OCI-LY3 (cell line): ENCODE results near the gene C3AR1.

Experiments
- H2AFZ ChIP-seq: fragments of 200-600, 300-600 bp; shearing (Covaris generic); 2 replicates; pipeline ENCODE4 v1.6.0; 2014; ENCODE audit warnings: antibody characterized with exemption, low read depth, low read length
- H3K27ac ChIP-seq: fragments of 200-600, 300-600 bp; sonication (generic); 2 replicates; pipeline ENCODE4 v1.5.1; 2014; ENCODE audit warnings: mild to moderate bottlenecking, low read length, moderate library complexity, mixed read lengths
- H3K27me3 ChIP-seq: fragments of 200-600, 300-600 bp; sonication (generic); 2 replicates; pipeline ENCODE4 v1.6.1; 2014; ENCODE audit warnings: low read depth, low read length, mixed read lengths
- H3K36me3 ChIP-seq: fragments of 200-600, 300-600 bp; sonication (generic); replicated peaks from 2 replicates; pipeline ENCODE3; 2014; ENCODE audit warnings: low read depth, low read length, mixed read lengths
- H3K4me1 ChIP-seq: fragments of 300-600, 200-600 bp; sonication (generic); 2 replicates; pipeline ENCODE4 v1.6.1; 2014; ENCODE audit warnings: low read length, mixed read lengths
- H3K4me2 ChIP-seq: fragments of 200-600, 300-600 bp; sonication (generic); 2 replicates; pipeline ENCODE4 v1.6.1; 2014; ENCODE audit warnings: low read length, mixed read lengths
- H3K4me3 ChIP-seq: fragments of 300-600, 200-600 bp; sonication (generic); 2 replicates; pipeline ENCODE4 v1.5.1; 2014; ENCODE audit warnings: antibody characterized with exemption, mild to moderate bottlenecking, low read length, moderate library complexity
- H3K79me2 ChIP-seq: fragments of 300-600, 200-600 bp; shearing (Covaris generic); 2 replicates; pipeline ENCODE4 v1.6.1; 2014; ENCODE audit warnings: mild to moderate bottlenecking, low read length, mixed read lengths
- H3K9ac ChIP-seq: fragments of 300-600, 200-600 bp; shearing (Covaris generic); 2 replicates; pipeline ENCODE4 v1.6.0; 2014; ENCODE audit warnings: mild to moderate bottlenecking, low read length, moderate library complexity
- H3K9me3 ChIP-seq: fragments of 200-600, 300-600 bp; shearing (Covaris generic); 2 replicates; pipeline ENCODE4 v1.6.1; 2014; ENCODE audit warnings: low read length, mixed read lengths; ENCODE audit not compliant: insufficient read depth
- H4K20me1 ChIP-seq: fragments of 200-600, 300-600 bp; sonication (generic); 2 replicates; pipeline ENCODE4 v1.6.1; 2016; ENCODE audit warnings: low read length, mixed read lengths; ENCODE audit not compliant: insufficient read depth
- EZH2phosphoT487 ChIP-seq: fragments of 200-600 bp; shearing (Covaris generic); IDR thresholded peaks from 2 replicates; pipeline ENCODE4 v1.6.1; 2018; ENCODE audit warnings: antibody characterized with exemption, mixed run types, low read depth
- TF ChIP-seq, protein P1 (sequence below): fragments of 200-600, 300-600 bp; sonication (generic); IDR thresholded peaks from 2 replicates; pipeline ENCODE4 v1.5.1; 2014; ENCODE audit warnings: antibody characterized with exemption, low read length, low read depth

Gene C3AR1

GRCh38 chr12:8045952-8046944, 19.9 kb downstream of the C3AR1 start:
- Histone ChIP-seq H3K79me2 (no peaks in the 10 kb centered on the region), H3K27me3 (no peaks in the 10 kb centered on the region), H3K4me1 (peaks cover 19% of the 10 kb centered on the region), H3K36me3 (peaks cover 43% of the 10 kb centered on the region), H4K20me1 (no peaks in the 10 kb centered on the region; the same call in 1 of the 2 replicates), H3K4me2 (no peak overlapping the region), H3K27ac (no peak overlapping the region), H3K4me3 (no peak overlapping the region), H3K9me3 (no peaks in the 10 kb centered on the region), H3K9ac (no peak overlapping the region), H2AFZ (no peak overlapping the region)
- TF ChIP-seq, protein P1, sequence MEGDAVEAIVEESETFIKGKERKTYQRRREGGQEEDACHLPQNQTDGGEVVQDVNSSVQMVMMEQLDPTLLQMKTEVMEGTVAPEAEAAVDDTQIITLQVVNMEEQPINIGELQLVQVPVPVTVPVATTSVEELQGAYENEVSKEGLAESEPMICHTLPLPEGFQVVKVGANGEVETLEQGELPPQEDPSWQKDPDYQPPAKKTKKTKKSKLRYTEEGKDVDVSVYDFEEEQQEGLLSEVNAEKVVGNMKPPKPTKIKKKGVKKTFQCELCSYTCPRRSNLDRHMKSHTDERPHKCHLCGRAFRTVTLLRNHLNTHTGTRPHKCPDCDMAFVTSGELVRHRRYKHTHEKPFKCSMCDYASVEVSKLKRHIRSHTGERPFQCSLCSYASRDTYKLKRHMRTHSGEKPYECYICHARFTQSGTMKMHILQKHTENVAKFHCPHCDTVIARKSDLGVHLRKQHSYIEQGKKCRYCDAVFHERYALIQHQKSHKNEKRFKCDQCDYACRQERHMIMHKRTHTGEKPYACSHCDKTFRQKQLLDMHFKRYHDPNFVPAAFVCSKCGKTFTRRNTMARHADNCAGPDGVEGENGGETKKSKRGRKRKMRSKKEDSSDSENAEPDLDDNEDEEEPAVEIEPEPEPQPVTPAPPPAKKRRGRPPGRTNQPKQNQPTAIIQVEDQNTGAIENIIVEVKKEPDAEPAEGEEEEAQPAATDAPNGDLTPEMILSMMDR, result peak; percentile 82
- TF ChIP-seq EZH2phosphoT487, result no peak

GRCh38 chr12:8040791-8041190, 25.4 kb downstream of the C3AR1 start:
- Histone ChIP-seq H3K4me3 (no peak overlapping the region), H3K9ac (no peak overlapping the region), H3K9me3 (no peaks in the 10 kb centered on the region), H3K36me3 (peaks cover 23% of the 10 kb centered on the region), H2AFZ (no peak overlapping the region), H3K27ac (no peak overlapping the region), H3K79me2 (peaks cover 10% of the 10 kb centered on the region; the same call in 1 of the 2 replicates), H3K4me2 (no peak overlapping the region), H4K20me1 (peaks cover 12% of the 10 kb centered on the region; the same call in 1 of the 2 replicates), H3K4me1 (peaks cover 15% of the 10 kb centered on the region), H3K27me3 (no peaks in the 10 kb centered on the region)
- no peak for TF ChIP-seq EZH2phosphoT487
- TF ChIP-seq, protein P1, result no peak

DNA sequence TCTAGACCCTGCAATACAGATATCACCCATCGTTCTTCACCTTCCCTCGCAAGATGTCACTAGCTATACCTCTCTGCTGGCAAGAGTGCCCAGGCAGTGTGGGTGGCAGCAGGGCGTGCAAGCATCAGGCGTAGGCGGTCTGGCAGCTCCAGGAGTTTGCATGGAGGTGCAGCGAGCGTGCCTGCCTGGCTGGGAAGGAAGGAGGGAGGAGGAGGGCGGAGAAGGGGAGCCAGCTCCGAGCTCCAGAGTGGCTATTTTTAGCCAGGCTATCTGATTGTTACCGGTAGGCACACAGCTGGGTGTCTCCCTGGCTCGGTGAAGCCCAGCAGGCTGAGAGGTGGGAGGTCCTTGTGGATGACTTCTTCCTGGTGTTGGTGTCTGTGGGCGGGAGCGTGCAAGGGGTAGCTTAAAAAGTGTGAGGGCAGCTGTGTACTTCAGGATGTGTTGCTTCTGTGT, 27.5 kb downstream of the C3AR1 start:
- Histone ChIP-seq H3K36me3 (peaks cover 17% of the 10 kb centered on the region), H3K4me1 (peaks cover 26% of the 10 kb centered on the region), H3K9me3 (no peaks in the 10 kb centered on the region), H3K27me3 (no peaks in the 10 kb centered on the region), H4K20me1 (peaks cover 12% of the 10 kb centered on the region; the same call in 1 of the 2 replicates), H3K79me2 (peaks cover 10% of the 10 kb centered on the region; the same call in 1 of the 2 replicates), H3K4me2 (no peak overlapping the region), H3K9ac (no peak overlapping the region), H3K27ac (no peak overlapping the region), H3K4me3 (no peak overlapping the region), H2AFZ (no peak overlapping the region)
- no peak for TF ChIP-seq EZH2phosphoT487
- TF ChIP-seq, protein P1, result no peak

DNA sequence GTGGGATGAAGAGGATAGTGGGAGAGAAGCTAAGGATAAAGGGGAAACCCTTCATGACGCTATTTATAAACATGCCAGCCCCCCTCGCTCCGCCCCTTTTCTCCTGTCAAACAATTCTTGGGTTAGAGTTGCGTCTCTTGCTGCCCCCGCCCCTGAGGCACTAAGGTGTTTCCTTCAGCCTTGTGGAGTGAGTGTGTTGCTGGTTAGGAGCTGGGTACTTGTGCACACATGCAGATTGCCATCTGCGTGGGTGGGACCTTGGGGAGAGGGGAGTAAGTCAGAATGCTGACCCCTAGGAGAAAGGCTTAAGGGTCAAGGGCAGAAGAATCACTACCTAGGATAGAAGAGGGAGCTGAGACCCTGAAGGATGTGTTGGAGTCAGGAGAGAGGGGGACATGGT, 28.2 kb downstream of the C3AR1 start:
- no peak for TF ChIP-seq EZH2phosphoT487
- TF ChIP-seq, protein P1, result no peak
- no peaks in the 10 kb centered on the region for H3K27me3 ChIP-seq
- H4K20me1 ChIP-seq, result peaks cover 12% of the 10 kb centered on the region; the same call in 1 of the 2 replicates
- no peak overlapping the region for H3K9ac ChIP-seq
- H2AFZ ChIP-seq, result no peak overlapping the region
- peaks cover 13% of the 10 kb centered on the region for H3K36me3 ChIP-seq
- H3K9me3 ChIP-seq, result no peaks in the 10 kb centered on the region
- no peak overlapping the region; the same call in 1 of the 2 replicates for H3K4me2 ChIP-seq
- peaks cover 13% of the 10 kb centered on the region; the same call in 1 of the 2 replicates for H3K79me2 ChIP-seq
- H3K4me1 ChIP-seq, result peaks cover 32% of the 10 kb centered on the region
- no peak overlapping the region for H3K4me3 ChIP-seq
- no peak overlapping the region for H3K27ac ChIP-seq
